Hepatocyte (in vitro differentiated cells): ENCODE results near the gene PRPF39.

ENCODE experiments used
- CTCF ChIP-seq: fragments of 200-600 bp; sonication (generic); IDR thresholded peaks from 2 replicates; pipeline ENCODE4 v1.5.1; 2016; ENCODE audit warnings: antibody characterized with exemption, mild to moderate bottlenecking; ENCODE audit not compliant: poor library complexity
- EZH2 ChIP-seq: fragments of 200-600 bp; sonication (generic); IDR thresholded peaks from 2 replicates; pipeline ENCODE4 v1.6.1; 2016; ENCODE audit warnings: antibody characterized with exemption, mild to moderate bottlenecking, borderline replicate concordance
- EZH2phosphoT487 ChIP-seq: fragments of 200-600 bp; sonication (generic); IDR thresholded peaks from one replicate; pipeline ENCODE4 v1.6.1; 2018; ENCODE audit warnings: antibody characterized with exemption, mild to moderate bottlenecking, low read depth, moderate library complexity; ENCODE audit not compliant: unreplicated experiment, severe bottlenecking

GRCh38 chr14:45083976-45084722, at the start of gene PRPF39:
- TF ChIP-seq CTCF (no peak), EZH2 (no peak), EZH2phosphoT487 (no peak)
